Amniotic stem cell (primary cell): Measurements from ENCODE around the gene PUS1.
"Not testable (repeated sequence)": the region's sequence is repeated elsewhere in the genome, so short reads cannot be mapped to it uniquely, and the experiment has no call there.

Experiments
- DNase-seq: peaks from one replicate; lab custom pipeline; 2025; lab: John Stamatoyannopoulos, UW

Gene PUS1

GRCh38 chr12:131961328-131961727, 32.3 kb downstream of the PUS1 start:
- DNase-seq, result not testable (repeated sequence)

DNA sequence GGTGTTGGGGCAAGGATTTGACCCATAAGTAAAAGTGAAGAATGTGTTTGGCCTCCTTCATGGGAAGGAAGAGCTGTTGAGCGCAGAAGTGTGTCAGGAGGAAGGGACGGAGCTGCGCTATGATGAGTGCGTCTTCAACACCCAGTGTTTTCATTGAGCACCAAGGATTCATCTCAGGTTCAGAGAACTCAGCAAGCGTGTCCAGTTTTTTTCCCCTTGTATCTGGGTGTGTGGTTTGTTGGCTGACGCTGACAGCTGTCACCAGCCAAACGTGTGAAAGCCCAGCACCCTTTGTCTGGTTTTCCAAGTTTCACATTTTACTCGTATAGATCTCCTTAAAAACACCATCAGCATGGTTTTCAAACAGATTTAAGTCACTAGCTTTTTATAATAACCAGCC, 33.0 kb downstream of the PUS1 start:
- no peak for DNase-seq

GRCh38 chr12:131963381-131963780, 34.3 kb downstream of the PUS1 start:
- DNase-seq, result no peak

- no peak for DNase-seq
Measured at GRCh38 chr12:131965073-131965472, 36.0 kb downstream of the PUS1 start.

GRCh38 chr12:131971226-131971625, 42.1 kb downstream of the PUS1 start:
- no peak for DNase-seq

DNA sequence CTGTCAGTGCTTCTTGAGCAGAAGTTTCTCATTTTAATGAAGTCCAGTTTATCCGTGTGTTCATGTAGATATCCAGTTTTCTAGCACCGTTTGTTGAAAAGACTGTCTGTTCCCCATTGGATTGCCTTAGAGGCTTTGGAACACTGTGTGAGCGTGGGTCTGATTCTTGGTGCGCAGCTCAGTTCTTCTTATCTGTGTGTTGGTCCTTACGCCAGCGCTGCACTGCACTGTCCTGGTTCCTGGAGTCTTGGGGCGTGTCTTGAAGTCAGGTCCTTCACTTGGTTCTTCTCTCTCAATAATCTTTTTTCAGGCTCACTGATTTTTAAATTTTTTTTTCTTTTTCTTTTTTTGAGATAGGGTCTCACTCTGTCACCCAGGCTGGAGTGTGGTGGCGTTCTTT, 46.2 kb downstream of the PUS1 start:
- DNase-seq, result no peak

DNA sequence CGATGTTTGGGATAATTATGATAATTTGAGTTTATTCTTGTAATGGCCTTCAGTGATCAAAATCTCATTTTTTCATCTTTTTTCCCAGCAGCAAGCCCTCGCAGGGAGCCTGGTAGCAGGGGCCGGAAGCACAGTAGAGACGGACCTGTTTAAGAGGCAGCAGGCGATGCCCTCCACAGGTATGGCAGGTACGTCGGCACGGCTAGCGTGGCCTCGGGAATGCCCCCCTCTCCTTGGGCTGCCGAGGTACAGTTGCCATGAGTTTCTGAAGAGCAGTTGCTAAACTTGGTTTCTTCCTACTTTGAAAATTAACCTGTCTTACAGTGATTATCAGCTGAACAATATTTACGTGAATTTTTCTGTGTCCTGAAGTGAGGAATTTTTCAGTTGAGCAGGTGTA, 50.5 kb downstream of the PUS1 start:
- no peak for DNase-seq

GRCh38 chr12:131980263-131980662, 51.2 kb downstream of the PUS1 start:
- DNase-seq, result no peak

DNA sequence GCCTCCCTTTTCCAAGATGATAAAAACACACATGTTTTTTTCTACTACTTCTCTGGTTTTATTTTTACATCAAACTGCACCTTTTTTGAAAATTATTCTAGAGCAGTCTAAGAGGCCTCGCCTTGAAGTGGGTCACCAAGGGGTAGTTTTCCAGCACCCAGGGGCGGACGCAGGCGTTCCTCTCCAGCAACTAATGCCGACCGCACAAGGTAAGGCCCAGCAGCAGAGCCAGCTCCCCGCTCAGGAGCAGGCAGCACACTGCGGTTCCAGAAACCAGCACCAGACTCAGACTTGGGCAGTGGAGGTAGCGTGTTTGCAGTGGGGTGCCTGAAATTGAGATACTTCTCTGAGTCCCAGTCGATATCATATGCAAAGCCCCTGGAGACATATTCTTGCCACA, 52.3 kb downstream of the PUS1 start:
- DNase-seq, result no peak

DNA sequence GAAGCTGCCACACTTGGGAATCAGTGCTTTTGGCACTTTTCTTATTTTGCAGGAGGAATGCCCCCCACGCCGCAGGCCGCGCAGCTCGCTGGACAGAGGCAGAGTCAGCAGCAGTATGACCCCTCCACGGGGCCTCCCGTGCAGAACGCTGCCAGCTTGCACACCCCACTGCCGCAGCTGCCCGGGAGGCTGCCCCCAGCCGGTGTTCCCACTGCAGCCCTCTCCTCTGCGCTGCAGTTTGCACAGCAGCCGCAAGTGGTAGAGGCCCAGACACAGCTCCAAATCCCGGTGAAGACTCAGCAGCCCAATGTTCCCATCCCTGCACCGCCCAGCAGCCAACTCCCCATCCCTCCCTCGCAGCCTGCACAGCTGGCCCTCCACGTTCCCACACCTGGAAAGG, 53.0 kb downstream of the PUS1 start:
- DNase-seq, result no peak

- DNase-seq, result no peak
Measured at GRCh38 chr12:131983026-131983425, 54.0 kb downstream of the PUS1 start.

DNA sequence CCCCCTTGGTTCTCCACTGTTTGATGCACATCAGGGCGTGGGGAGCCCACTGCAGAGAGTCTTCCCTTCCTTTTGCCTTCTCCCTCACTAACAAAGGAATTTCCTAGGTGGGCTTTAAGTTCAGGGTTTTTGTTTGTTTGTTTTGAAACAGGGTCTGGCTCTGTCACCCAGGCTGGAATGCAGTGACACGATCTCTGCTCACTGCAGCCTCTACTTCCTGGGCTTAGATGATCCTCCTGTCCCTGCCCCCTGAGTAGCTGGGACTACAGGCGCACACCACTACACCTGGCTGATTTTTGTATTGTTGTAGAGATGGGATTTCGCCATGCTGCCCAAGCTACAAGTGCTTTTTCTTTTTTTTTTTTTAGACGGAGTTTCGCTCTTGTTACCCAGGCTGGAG, 54.5 kb downstream of the PUS1 start:
- DNase-seq, result no peak

DNA sequence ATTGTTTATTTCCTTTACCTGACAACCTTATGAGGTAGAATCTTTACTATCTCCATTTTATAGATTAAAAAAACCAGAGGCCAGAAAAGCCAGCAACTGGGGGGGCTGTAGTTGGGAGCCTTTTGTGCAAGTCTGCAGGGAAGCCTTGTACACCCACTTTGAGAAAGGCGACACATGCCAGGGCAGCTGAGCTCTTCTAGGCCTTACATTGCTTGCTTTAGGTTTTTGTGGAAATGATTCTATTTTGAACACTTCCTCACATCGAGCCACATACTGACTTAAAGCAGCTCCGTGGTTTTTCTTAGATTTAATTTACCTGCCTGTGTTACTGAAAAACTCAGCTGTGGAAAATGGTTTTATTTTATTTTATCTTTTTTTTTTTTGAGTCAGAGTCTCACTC, 55.3 kb downstream of the PUS1 start:
- no peak for DNase-seq

GRCh38 chr12:131985510-131985875, 56.4 kb downstream of the PUS1 start:
- DNase-seq, result not testable (repeated sequence)

DNA sequence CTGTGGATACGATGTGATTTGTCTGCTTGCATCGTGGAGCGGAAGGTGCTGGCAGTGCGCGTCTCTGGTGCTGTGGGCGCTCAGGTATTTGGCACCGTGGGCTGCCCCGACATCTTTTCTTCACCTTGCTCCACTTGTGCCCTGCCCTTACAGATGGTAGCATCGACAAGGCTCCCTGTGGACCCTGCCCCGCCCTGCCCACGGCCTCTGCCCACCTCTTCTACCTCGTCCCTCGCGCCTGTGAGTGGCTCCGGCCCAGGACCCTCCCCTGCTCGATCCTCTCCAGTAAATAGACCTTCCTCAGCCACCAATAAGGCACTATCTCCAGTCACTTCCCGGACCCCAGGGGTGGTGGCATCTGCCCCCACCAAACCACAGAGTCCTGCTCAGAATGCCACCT, 57.3 kb downstream of the PUS1 start:
- DNase-seq, result no peak

- no peak for DNase-seq
Measured at GRCh38 chr12:131986910-131987309, 57.8 kb downstream of the PUS1 start.

- DNase-seq, result no peak
Measured at GRCh38 chr12:131987552-131987951, 58.5 kb downstream of the PUS1 start.

GRCh38 chr12:131988054-131988796, 59.1 kb downstream of the PUS1 start:
- no peak for DNase-seq

DNA sequence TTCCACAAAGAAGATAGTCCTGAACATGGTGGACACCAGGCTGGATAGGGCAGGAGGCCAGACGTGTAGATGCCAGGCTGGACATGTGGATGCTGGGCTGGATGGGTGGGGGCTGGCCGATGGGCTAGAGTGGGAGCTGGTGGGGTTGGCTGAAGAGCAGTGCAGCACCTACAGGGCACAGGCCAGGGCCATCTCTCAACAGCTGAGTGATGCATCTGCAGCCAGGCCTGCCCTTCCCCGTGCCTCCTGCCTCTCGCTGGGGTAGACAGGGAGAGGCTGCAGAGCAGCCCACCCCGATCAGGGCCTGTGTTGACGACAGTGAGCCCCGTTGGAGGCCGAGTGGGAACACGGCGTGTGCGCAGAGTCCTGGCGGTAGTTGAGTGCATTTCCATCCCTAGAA, 59.9 kb downstream of the PUS1 start:
- no peak for DNase-seq

- no peak for DNase-seq
Measured at GRCh38 chr12:131990066-131990979, 61.2 kb downstream of the PUS1 start.

- DNase-seq, result no peak
Measured at GRCh38 chr12:131990980-131991305, 61.9 kb downstream of the PUS1 start.

DNA sequence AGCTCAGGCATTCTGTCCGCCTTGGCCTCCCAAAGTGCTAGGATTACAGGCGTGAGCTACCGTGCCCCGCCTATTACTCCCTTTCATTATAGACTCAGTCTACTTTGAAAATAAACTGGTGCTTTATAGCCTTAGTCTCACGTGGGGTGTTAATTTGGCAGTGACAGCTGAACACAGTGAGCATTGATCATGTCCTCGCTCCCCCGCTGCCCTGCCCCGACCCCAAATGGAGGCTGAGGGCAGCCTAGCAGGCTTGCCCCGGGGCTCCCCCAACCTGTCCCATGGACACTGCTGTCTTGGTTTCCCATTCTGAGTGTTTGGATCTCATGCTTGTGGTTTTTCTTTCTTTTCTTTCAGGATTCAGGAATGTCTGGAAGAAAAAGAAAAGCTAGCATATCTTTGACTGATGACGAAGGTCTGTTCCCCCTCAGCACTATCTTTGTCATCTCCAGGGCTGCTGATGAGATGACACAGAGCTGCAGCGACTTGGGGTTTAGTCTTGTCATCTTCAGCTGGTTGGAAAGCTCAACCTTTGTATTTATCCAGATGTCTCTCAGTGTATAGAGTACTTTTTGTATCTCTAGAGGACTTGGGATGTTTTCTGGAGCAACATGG, 62.8 kb downstream of the PUS1 start:
- DNase-seq, result no peak

- DNase-seq, result no peak
Measured at GRCh38 chr12:131994589-131994988, 65.5 kb downstream of the PUS1 start.
